Neural progenitor cell (in vitro differentiated cells): Measurements from ENCODE around the gene FNDC11.

Experiments used
- EZH2 ChIP-seq: fragments of 200-600 bp; sonication (generic); IDR thresholded peaks from 2 replicates; pipeline ENCODE4 v1.6.1; 2017; ENCODE audit warnings: antibody characterized with exemption, mild to moderate bottlenecking, moderate library complexity
- TF ChIP-seq, protein P1 (sequence below): fragments of 200-600 bp; sonication (generic); IDR thresholded peaks from 2 replicates; pipeline ENCODE4 v1.5.1; 2017; ENCODE audit warnings: antibody characterized with exemption, mild to moderate bottlenecking

DNA sequence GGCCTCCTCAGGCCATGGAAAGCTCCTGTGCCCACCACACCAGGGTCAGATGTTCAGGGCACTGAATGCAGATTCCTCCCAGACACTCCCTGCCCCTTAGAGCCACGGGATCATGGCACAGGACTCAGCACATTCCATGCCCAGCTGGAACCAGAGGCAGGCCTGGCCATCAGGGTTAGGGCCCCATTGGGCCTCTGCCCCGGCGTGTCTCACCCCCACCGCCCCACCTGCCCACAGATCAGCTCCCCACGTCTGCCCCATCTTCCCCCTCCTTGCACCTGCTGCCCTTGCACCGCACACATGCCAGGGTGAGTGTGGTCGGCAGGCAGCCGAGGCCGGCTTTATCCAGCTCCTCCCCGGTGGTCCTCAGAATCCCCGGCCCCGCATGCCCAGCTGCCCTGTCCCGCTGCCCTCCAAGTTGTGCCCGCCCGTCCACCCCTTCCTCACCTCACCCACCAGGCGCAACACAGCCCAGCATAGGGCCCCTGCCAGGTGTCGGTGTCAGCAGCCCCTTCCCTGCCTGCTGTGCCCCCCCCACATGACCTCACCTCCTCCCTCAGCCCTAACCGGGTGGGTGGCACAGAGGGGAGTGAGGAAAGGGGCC is 4.2 kb upstream of the FNDC11 start:
- TF ChIP-seq, protein P1, sequence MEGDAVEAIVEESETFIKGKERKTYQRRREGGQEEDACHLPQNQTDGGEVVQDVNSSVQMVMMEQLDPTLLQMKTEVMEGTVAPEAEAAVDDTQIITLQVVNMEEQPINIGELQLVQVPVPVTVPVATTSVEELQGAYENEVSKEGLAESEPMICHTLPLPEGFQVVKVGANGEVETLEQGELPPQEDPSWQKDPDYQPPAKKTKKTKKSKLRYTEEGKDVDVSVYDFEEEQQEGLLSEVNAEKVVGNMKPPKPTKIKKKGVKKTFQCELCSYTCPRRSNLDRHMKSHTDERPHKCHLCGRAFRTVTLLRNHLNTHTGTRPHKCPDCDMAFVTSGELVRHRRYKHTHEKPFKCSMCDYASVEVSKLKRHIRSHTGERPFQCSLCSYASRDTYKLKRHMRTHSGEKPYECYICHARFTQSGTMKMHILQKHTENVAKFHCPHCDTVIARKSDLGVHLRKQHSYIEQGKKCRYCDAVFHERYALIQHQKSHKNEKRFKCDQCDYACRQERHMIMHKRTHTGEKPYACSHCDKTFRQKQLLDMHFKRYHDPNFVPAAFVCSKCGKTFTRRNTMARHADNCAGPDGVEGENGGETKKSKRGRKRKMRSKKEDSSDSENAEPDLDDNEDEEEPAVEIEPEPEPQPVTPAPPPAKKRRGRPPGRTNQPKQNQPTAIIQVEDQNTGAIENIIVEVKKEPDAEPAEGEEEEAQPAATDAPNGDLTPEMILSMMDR, result no peak
- no peak for TF ChIP-seq EZH2
